ENCODE data around the gene ACTRT2.

- TF ChIP-seq CTCF (optimal IDR thresholded peaks at IDR 0.05 in 1 of 3, IDR thresholded peaks at IDR 0.05 in 1 of 3, conservative IDR thresholded peaks at IDR 0.05 in 1 of 3; ENCODE audit: extremely low read depth in 1 of 3, insufficient read depth in 2 of 3, low read length in 3 of 3) (no peak), EZH2 (IDR thresholded peaks at IDR 0.05; ENCODE audit: low read length) (no peak)
These were observed 21.2 kb downstream of the ACTRT2 start for GRCh38 chr1:3042481-3042880.
